AG04450 (cell line): ENCODE measurements around the gene FGD4. TPM values are rescaled to one million over a fixed set of nuclear protein-coding genes. Genes with fewer than 3 reads are reported as not detected.

ENCODE experiments used
- CTCF ChIA-PET: fragments of 300-600, 350-600 bp; formaldehyde crosslinking; extraction: SDS; loops from one replicate; lab custom pipeline; 2022; ENCODE audit warnings: antibody characterized with exemption, inconsistent platforms; lab: Charles Lee
- POLR2A ChIA-PET: fragments of 350-600 bp; formaldehyde crosslinking; extraction: SDS; loops from one replicate; lab custom pipeline; 2021; ENCODE audit warnings: antibody characterized with exemption, inconsistent platforms; lab: Yijun Ruan, JAX
- DNase-seq: peaks from one replicate; pipeline ENCODE4 v3.0.0-alpha.2; 2011; ENCODE audit warnings: low read depth, low spot score
- H3K27ac ChIP-seq: one replicate; pipeline ENCODE4 v1.5.1; 2012; ENCODE audit warnings: low read depth, low read length, control low read depth
- H3K27me3 ChIP-seq: one replicate; pipeline ENCODE4 v1.6.0; 2012; ENCODE audit warnings: low read length; ENCODE audit not compliant: control insufficient read depth, insufficient read depth
- H3K4me3 ChIP-seq: 2 replicates; pipeline ENCODE4 v1.5.1; 2011; ENCODE audit warnings: mild to moderate bottlenecking, low read depth, low read length, control low read depth
- H3K9me3 ChIP-seq: 2 replicates; pipeline ENCODE4 v1.5.1; 2012; ENCODE audit warnings: low read length; ENCODE audit not compliant: control insufficient read depth, insufficient read depth
- polyA plus RNA-seq: library from polyadenylated mRNA; depleted of rRNA; stranded (reverse); fragments of >200 nt; gene quantifications from 2 replicates; pipeline ENCODE4 v1.2.3, GENCODE V29; 2011
- TF ChIP-seq, protein P1 (sequence below): IDR thresholded peaks from 2 replicates; pipeline ENCODE4 v1.5.1; 2011; ENCODE audit warnings: low read depth, low read length, control low read depth, inconsistent platforms

The FGD4 gene
- polyA plus RNA-seq, 1 experiment, result 5.1 TPM

DNA sequence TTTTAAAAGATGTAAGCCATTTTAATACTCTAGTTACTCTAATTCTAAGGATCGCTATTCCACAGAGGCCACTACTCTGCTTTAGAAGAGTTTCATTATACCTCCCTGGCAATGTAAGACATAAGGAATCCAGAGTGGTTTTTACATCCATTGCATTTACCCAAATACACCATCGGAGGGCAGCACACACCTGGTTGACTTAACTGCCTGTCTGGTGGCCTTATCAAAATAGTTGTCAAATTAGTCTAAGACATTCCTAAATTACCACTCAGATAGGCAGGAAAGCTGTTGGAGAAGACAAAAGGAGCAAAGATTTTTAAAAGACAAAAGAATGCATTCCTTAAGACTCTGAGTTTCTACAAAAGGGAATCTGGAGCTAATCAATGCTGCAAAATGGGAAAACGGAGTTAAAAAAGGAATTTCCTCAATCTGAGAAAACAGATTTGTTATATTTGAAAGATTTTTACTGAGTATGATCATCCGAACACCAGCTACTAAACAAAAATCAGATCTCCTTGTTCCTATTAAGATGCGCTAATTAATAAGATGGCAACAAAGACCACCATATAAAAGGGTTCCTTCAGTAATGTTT is 33.8 kb upstream of the FGD4 start:
- H3K4me3 ChIP-seq, result no peak overlapping the region
- CTCF ChIA-PET, result interaction anchor here (0.5 to 4.7 kb wide), 40 partner anchors 9 to 1655 kb away, joined by 3 to 41 read pairs (median 4); partner anchors contain the start of gene YARS2
- peak; percentile 47 for DNase-seq
- H3K9me3 ChIP-seq, result no peaks in the 10 kb centered on the region
- no peak overlapping the region for H3K27ac ChIP-seq
- TF ChIP-seq, protein P1, sequence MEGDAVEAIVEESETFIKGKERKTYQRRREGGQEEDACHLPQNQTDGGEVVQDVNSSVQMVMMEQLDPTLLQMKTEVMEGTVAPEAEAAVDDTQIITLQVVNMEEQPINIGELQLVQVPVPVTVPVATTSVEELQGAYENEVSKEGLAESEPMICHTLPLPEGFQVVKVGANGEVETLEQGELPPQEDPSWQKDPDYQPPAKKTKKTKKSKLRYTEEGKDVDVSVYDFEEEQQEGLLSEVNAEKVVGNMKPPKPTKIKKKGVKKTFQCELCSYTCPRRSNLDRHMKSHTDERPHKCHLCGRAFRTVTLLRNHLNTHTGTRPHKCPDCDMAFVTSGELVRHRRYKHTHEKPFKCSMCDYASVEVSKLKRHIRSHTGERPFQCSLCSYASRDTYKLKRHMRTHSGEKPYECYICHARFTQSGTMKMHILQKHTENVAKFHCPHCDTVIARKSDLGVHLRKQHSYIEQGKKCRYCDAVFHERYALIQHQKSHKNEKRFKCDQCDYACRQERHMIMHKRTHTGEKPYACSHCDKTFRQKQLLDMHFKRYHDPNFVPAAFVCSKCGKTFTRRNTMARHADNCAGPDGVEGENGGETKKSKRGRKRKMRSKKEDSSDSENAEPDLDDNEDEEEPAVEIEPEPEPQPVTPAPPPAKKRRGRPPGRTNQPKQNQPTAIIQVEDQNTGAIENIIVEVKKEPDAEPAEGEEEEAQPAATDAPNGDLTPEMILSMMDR, result peak; percentile 80
- POLR2A ChIA-PET, result no interaction called here
- no peaks in the 10 kb centered on the region for H3K27me3 ChIP-seq

DNA sequence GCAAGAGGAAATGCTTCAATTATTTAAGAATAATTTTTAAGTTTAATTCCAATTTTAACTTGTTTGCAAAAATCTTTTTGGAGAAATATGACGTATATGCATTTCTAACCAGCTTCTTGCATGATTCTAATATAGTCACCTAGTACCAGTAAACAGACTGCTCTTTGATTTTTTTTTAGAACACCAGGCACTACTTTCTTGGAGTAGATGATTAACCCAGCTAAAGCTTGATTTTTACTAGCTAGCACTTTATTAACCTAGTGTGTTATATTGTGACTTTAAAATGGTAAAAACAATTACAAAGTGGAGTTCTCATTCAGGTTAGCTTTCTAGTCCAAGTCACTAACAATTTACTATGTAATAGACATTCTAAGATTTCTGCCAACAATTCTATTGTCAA is 32.6 kb upstream of the FGD4 start:
- no peaks in the 10 kb centered on the region for H3K27me3 ChIP-seq
- ChIA-PET CTCF (interaction anchor here (0.5 to 4.7 kb wide), 8 partner anchors 15 to 767 kb away, joined by 3 to 41 read pairs (median 3); no protein-coding TSS in a partner anchor), POLR2A (no interaction called here)
- no peak for DNase-seq
- H3K9me3 ChIP-seq, result no peaks in the 10 kb centered on the region
- TF ChIP-seq, protein P1, result no peak
- no peak overlapping the region for H3K27ac ChIP-seq
- H3K4me3 ChIP-seq, result no peak overlapping the region

DNA sequence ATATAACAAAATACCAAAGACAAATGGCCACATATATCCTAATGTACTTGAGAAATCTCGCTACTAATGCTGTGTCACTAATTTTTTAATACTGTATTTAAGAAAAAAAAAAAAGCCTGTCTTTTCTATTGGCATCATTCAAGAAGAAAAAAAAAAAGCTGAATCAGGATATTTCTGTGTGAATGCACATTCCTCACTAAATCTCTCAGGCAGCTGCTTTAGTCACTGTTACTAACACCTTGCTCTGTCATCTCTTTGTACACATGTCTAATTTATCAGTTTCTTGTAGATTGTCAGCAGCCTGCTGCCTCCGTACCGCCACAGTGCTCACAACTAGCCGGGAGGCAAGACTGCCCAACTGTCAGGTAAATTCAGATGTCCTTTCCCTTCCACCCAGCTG is 32.0 kb upstream of the FGD4 start:
- H3K27me3 ChIP-seq, result no peaks in the 10 kb centered on the region
- DNase-seq, result no peak
- CTCF ChIA-PET, result interaction anchor here (0.6 to 4.7 kb wide), 6 partner anchors 181 to 714 kb away, joined by 3 to 41 read pairs (median 6); partner anchors contain the start of gene YARS2
- H3K4me3 ChIP-seq, result no peak overlapping the region
- H3K27ac ChIP-seq, result no peak overlapping the region
- TF ChIP-seq, protein P1, result no peak
- H3K9me3 ChIP-seq, result no peaks in the 10 kb centered on the region
- POLR2A ChIA-PET, result no interaction called here

DNA sequence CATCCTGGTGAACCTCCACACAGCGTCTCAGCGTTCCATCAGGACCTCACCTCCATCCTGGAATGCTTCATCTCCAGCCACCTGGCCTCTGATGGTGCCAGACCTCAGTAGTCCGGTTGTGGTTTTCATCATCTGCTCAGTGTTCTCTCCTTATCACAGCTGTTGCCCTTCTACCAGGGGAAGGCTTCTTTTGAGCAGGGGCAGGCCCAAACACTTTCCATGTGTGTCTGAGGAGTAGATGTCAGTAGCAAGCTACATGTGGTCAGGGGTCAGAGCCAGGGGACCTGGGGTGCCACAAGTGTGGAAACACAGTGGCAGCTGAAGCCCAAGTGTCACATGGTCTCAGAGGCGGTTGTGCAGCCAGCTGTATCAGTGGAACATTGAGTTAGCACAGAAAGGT is 30.2 kb upstream of the FGD4 start:
- TF ChIP-seq, protein P1, result no peak
- POLR2A ChIA-PET, result no interaction called here
- H3K9me3 ChIP-seq, result no peaks in the 10 kb centered on the region
- H3K27me3 ChIP-seq, result no peaks in the 10 kb centered on the region
- DNase-seq, result no peak
- CTCF ChIA-PET, result interaction anchor here (0.6 kb wide), 1 partner anchor 116 kb away, joined by 4 read pairs; no protein-coding TSS in a partner anchor
- no peak overlapping the region for H3K27ac ChIP-seq
- no peak overlapping the region for H3K4me3 ChIP-seq

DNA sequence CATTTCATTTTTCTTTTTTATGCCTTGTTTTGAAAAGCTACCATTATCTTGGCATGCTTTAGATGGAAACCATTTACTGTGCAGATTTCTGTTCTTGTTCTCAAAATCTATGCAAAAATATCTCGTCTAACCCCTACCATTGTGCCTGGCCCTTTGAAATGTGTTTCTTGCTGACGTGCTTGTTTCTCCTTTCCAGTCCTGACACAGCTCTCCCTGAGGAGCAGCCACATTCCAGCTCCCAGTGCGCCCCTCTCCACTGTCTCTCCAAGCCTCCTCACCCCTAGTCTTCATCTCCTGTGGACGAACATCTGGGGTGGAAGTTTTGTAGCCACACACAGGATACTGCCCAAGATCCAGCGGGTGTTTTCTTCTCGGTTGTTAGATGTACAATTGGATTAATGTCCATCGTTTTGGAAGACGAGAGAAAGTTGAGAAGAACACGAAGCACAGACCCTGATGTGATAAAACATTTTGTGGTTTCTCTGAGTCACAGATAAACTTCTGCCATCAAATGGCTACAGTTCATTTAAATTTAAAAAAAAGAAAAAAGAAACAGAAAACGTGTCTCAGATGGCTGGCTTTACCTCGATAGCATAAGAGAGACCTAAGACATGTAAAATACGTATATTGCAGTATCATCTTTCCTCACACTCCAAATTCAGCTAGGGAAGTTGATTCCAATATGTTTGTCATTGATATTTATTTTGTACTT is 21.9 kb upstream of the FGD4 start:
- POLR2A ChIA-PET, result no interaction called here
- no peak for DNase-seq
- no peak overlapping the region for H3K27ac ChIP-seq
- TF ChIP-seq, protein P1, result no peak
- H3K9me3 ChIP-seq, result no peaks in the 10 kb centered on the region
- CTCF ChIA-PET, result interaction anchor here (0.6 to 3.2 kb wide), 5 partner anchors 12 to 295 kb away, joined by 3 to 10 read pairs (median 4); no protein-coding TSS in a partner anchor
- no peaks in the 10 kb centered on the region for H3K27me3 ChIP-seq
- no peak overlapping the region for H3K4me3 ChIP-seq
